Transverse colon (tissue), 4 donors: ENCODE measurements around the gene ABCC1. TPM values are rescaled to one million over a fixed set of nuclear protein-coding genes. Genes with fewer than 3 reads are reported as not detected.

Experiments
- DNase-seq: peaks from one replicate; pipeline ENCODE4 v3.0.0-alpha.2; 2019
- H3K27ac ChIP-seq, 4 donors: fragments of 200-600 bp; sonication (generic); 2 replicates each; pipeline ENCODE4 v1.5.1; 2016 to 2018; ENCODE audit warnings: inconsistent platforms in 4 of 4
- H3K27me3 ChIP-seq: fragments of 200-600 bp; sonication (generic); 2 replicates; pipeline ENCODE4 v1.5.1; 2017; ENCODE audit warnings: inconsistent platforms
- H3K36me3 ChIP-seq, 4 donors: fragments of 200-600 bp; sonication (generic); 2 replicates each; pipeline ENCODE4 v1.5.1; 2017 to 2019; ENCODE audit warnings: inconsistent platforms in 4 of 4
- H3K4me1 ChIP-seq, 4 donors: fragments of 200-600 bp; sonication (generic); 2 replicates each; pipeline ENCODE4 v1.5.1; 2017 to 2020; ENCODE audit warnings: inconsistent platforms in 4 of 4
- H3K4me3 ChIP-seq, 4 donors: fragments of 200-600 bp; sonication (generic); 1 replicate in 1 of 4; 2 replicates in 3 of 4; pipeline versions ENCODE4 v1.5.1 to v1.6.1; 2017 to 2019; ENCODE audit warnings: inconsistent platforms in 4 of 4
- H3K9me3 ChIP-seq, 2 donors: fragments of 200-600 bp; sonication (generic); 2 replicates each; pipeline ENCODE4 v1.5.1; 2017 to 2019; ENCODE audit warnings: inconsistent platforms in 2 of 2
- EP300 ChIP-seq: sonication (generic); formaldehyde crosslinking; IDR thresholded peaks from one replicate; pipeline ENCODE4 v1.6.1; 2017; ENCODE audit warnings: antibody characterized with exemption, low read depth
- POLR2A ChIP-seq: fragments of 450-650 bp; IDR thresholded peaks from one replicate; pipeline ENCODE4 v1.6.1; 2016; ENCODE audit warnings: antibody characterized with exemption, mild to moderate bottlenecking, moderate library complexity
- POLR2AphosphoS5 ChIP-seq, 3 donors: sonication (generic); formaldehyde crosslinking; IDR thresholded peaks; one replicate each; pipeline ENCODE4 v1.6.1; 2016; ENCODE audit warnings: antibody characterized with exemption in 3 of 3
- WGBS, 2 donors: methylation state at CpG; one replicate each; pipeline ENCODE4 v1.1.5; 2018; ENCODE audit warnings: low coverage in 1 of 2; 5-methylcytosine and 5-hydroxymethylcytosine counted together
- in situ Hi-C, 4 donors: fragments of 200-750 bp; cut with MboI; loops; one replicate each; pipeline versions ENCODE4 v1.15.0 to v1.15.1; 2017; ENCODE audit warnings: low sequenced_read_pairs in 3 of 4, low pct_ligation_motif_present in 1 of 4, low pct_unique_long_range_greater_than_20kb in 1 of 4
- intact Hi-C: fragments of 100-400 bp; cut with DNase I; formaldehyde crosslinking; loops from one replicate; pipeline ENCODE4 v1.15.1; 2023; ENCODE audit warnings: low total_unique reads
- total RNA-seq, 4 donors: library from RNA; depleted of rRNA; stranded (reverse); fragments of >200 nt; gene quantifications; one replicate each; pipeline ENCODE4 v1.1.0, GENCODE V29; 2016
- TF ChIP-seq, protein P1 (sequence below), 5 experiments: fragments of 200-600 bp in 3 of 5; fragments of 450-650 bp in 2 of 5; sonication (generic) in 3 of 5; IDR thresholded peaks; 1 replicate in 2 of 5; 2 replicates in 3 of 5; pipeline ENCODE4 v1.5.1; 2016 to 2017; ENCODE audit warnings: antibody characterized with exemption in 5 of 5, inconsistent platforms in 3 of 5, mild to moderate bottlenecking in 2 of 5, moderate library complexity in 1 of 5

ABCC1 gene
- total RNA-seq, 4 donors from 2014 or later: 17.1 to 67.3 (median 36.9) TPM

DNA sequence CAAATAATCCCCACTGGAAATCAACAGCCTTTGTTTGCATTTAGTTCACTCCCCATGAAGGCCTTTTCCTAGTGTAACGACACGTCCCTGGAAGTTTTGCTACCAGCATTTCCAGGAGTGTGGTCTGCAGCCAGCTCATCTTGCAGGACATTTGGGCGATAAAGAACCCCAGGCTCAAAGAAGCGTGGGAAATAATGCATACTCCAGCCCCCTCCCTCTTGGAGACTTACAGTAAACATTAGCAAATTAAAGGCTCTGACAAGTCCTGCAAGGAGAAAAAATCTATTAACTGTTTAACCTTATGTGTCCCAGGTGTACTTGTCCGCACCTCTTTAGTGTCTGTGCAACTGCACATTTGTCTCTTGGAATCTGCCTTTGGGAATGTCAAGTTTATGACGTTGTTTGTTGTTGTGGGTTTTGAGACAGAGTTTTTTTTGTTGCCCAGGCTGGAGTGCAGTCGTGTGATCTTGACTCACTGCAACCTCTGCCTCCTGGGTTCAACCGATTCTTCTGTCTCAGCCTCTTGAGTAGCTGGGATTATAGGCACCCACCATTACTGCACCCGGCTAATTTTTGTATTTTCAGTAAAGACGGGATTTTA is 131.1 kb downstream of the ABCC1 start:
- whole genome bisulfite sequencing, 2 donors: 77 to 82% methylated on average over 3 to 10 of the region's 10 CpGs
- in situ Hi-C loops: no loop called here
- H3K9me3 ChIP-seq: peaks cover 0 to 4% of the 10 kb centered on the region in 2 donors
- intact Hi-C loops: no loop called here
- no peaks in the 10 kb centered on the region for H3K4me1 ChIP-seq
- DNase-seq: no peak
- no peaks in the 10 kb centered on the region for H3K27me3 ChIP-seq
- peaks cover 0 to 19% (median 6%) of the 10 kb centered on the region in 4 donors for H3K36me3 ChIP-seq
- peak overlapping the region in 1 of 4 donors; percentile 23 for H3K27ac ChIP-seq
- no peak overlapping the region for H3K4me3 ChIP-seq
- no peak for TF ChIP-seq EP300
- no peak for TF ChIP-seq POLR2AphosphoS5 (IDR thresholded peaks at IDR 0.05)
- no peak for TF ChIP-seq POLR2A
- TF ChIP-seq, protein P1, sequence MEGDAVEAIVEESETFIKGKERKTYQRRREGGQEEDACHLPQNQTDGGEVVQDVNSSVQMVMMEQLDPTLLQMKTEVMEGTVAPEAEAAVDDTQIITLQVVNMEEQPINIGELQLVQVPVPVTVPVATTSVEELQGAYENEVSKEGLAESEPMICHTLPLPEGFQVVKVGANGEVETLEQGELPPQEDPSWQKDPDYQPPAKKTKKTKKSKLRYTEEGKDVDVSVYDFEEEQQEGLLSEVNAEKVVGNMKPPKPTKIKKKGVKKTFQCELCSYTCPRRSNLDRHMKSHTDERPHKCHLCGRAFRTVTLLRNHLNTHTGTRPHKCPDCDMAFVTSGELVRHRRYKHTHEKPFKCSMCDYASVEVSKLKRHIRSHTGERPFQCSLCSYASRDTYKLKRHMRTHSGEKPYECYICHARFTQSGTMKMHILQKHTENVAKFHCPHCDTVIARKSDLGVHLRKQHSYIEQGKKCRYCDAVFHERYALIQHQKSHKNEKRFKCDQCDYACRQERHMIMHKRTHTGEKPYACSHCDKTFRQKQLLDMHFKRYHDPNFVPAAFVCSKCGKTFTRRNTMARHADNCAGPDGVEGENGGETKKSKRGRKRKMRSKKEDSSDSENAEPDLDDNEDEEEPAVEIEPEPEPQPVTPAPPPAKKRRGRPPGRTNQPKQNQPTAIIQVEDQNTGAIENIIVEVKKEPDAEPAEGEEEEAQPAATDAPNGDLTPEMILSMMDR (IDR thresholded peaks at IDR 0.05): no peak

DNA sequence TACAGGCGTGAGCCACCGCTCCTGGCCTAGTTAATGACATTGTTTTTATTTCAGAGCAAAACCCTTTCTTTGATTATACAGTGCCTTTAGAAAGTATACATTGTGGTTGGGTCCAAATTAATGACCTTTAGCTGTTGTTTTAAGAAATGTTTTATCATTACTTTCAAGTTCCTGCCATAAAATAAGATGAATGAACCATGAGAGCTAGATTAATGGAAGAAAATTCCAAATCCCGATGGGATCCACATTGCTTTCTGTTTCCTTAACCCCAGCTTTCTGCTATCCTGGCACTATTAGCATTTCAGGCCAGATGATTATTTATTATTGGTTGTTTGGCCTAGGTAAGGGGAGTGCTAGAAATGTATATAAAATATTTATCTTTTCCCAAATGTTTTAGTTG is 131.7 kb downstream of the ABCC1 start:
- Histone ChIP-seq H3K27me3 (no peaks in the 10 kb centered on the region), H3K9me3 (peaks cover 0 to 4% of the 10 kb centered on the region in 2 donors), H3K4me3 (no peak overlapping the region), H3K36me3 (peaks cover 0 to 19% (median 6%) of the 10 kb centered on the region in 4 donors), H3K27ac (peak overlapping the region in 1 of 4 donors; percentile 23), H3K4me1 (no peaks in the 10 kb centered on the region)
- no peak for TF ChIP-seq EP300
- TF ChIP-seq POLR2AphosphoS5 (IDR thresholded peaks at IDR 0.05): no peak
- TF ChIP-seq POLR2A: no peak
- TF ChIP-seq, protein P1 (IDR thresholded peaks at IDR 0.05): no peak
- in situ Hi-C loops (no loop called here), intact Hi-C loops (no loop called here)
- DNase-seq: no peak
- 58 to 75% methylated on average over 3 of the region's 3 CpGs for WGBS, 2 donors

DNA sequence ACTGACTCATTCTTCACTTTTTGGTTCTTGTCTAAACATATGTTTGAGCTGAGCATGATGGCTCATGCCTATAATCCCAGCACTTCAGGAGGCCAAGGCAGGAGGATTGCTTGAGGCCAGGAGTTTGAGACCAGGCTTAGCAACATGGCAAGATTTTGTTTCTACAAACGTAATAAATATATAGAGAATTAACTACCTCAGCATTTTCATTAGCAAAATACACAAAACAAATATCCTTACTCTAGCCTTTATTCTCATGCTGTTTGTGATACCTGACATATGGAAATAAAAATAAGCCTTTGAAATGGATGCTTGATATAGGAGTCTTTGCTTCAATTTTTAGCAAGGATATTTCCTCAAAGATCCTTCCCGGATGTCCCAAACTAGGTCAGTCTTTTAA is 132.8 kb downstream of the ABCC1 start:
- DNase-seq: no peak
- Histone ChIP-seq H3K9me3 (peaks cover 0 to 4% of the 10 kb centered on the region in 2 donors), H3K27ac (no peak overlapping the region), H3K4me1 (peaks cover 0 to 5% (median under 1%) of the 10 kb centered on the region in 4 donors), H3K27me3 (no peaks in the 10 kb centered on the region), H3K36me3 (peaks cover 0 to 19% (median 6%) of the 10 kb centered on the region in 4 donors), H3K4me3 (no peak overlapping the region)
- intact Hi-C loops: no loop called here
- TF ChIP-seq POLR2AphosphoS5 (IDR thresholded peaks at IDR 0.05) (no peak), EP300 (no peak), POLR2A (no peak)
- TF ChIP-seq, protein P1 (IDR thresholded peaks at IDR 0.05): no peak
- 92 to 98% methylated on average over 2 of the region's 2 CpGs for WGBS, 2 donors
- in situ Hi-C loops: no loop called here

DNA sequence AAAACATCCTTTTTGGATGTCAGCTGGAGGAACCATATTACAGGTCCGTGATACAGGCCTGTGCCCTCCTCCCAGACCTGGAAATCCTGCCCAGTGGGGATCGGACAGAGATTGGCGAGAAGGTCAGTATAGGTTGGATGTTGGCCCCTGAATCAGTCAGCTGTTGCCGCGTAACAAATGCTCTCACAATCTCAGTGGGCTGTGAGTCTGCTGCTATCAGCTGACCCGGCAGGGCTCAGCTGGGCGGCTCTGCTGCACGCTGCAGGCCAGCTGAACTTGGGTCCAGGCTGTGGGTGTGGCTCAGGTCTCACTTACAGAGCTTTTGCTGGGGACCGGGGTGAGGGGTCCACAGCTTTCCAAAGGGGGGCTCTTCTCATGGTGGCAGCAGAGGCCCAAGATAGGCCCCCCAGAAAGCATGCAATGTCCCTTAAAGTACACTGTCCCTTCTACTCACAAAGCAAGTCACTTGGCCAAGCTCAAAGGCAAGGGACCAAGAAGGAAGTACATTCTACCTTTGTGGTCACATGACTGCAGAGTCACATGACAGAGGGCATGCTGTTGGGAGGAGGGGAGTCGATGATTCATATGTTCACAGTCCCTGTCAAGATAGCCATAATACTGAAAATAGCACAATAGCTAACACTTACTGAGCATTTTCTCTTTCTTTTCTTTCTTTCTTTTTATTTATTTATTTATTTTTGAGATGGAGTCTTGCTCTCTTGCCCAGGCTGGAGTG is 134.2 kb downstream of the ABCC1 start:
- DNase-seq: no peak
- H3K27ac ChIP-seq: no peak overlapping the region
- 99% methylated on average over 10 of the region's 10 CpGs; no CpG with 5 or more reads in 1 of the 2 donors for WGBS, 2 donors
- no peak overlapping the region for H3K4me3 ChIP-seq
- H3K4me1 ChIP-seq: peaks cover 0 to 14% (median 7%) of the 10 kb centered on the region in 4 donors
- intact Hi-C loops (no loop called here), in situ Hi-C loops (no loop called here)
- peaks cover 0 to 19% (median 6%) of the 10 kb centered on the region in 4 donors for H3K36me3 ChIP-seq
- TF ChIP-seq POLR2A (no peak), POLR2AphosphoS5 (IDR thresholded peaks at IDR 0.05) (no peak), EP300 (no peak)
- TF ChIP-seq, protein P1 (IDR thresholded peaks at IDR 0.05): no peak
- peaks cover 0 to 4% of the 10 kb centered on the region in 2 donors for H3K9me3 ChIP-seq
- no peaks in the 10 kb centered on the region for H3K27me3 ChIP-seq
